ENCODE data around the gene ARL8B. TPM values are rescaled to one million over a fixed set of nuclear protein-coding genes. Genes with fewer than 3 reads are reported as not detected.

ARL8B gene
- total and polyA plus RNA-seq, 10 of the 15 experiments (the other 5 are each of a cell fraction or from before 2014, with no cell fraction given) = 22.0 to 80.6 (median 43.7) TPM

DNA sequence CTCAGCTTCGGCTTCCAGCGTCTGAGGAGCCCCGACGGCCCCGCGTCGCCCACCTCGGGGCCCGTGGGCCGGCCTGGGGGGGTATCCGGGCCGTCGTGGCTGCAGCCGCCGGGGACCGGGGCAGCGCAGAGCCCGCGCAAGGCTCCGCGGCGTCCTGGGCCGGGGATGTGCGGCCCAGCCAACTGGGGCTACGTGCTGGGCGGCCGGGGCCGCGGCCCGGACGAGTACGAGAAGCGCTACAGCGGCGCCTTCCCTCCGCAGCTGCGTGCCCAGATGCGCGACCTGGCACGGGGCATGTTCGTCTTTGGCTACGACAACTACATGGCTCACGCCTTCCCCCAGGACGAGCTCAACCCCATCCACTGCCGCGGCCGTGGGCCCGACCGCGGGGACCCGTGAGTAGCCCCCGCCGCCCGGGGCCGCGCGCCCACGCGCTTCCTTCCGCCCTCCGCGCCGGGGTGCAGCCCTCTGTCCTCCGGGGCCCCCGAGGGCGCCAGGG lies 65.9 kb downstream of the ARL8B start (continued):
- TF ChIP-seq IRF4 (IDR thresholded peaks at IDR 0.05; ENCODE audit: low read depth, low read length) = no peak
- 0 out of 2 replicates have a peak, but pooled peaks have one; percentile 85 for TF ChIP-seq GATAD2B (conservative IDR thresholded peaks at IDR 0.05; ENCODE audit: low read depth)
- TF ChIP-seq BHLHE40 (IDR thresholded peaks at IDR 0.05; ENCODE audit: borderline replicate concordance in 1 of 2, low read depth in 2 of 2, low read length in 1 of 2) = peak; percentile 76 to 89
- TF ChIP-seq EP300 (IDR thresholded peaks at IDR 0.05; ENCODE audit: borderline replicate concordance in 1 of 2, control insufficient read depth in 1 of 2, low read depth in 2 of 2, low read length in 2 of 2) = 0 out of 4 replicates have a peak, but pooled peaks of 1 of the 2 experiments have one; percentile 19
- 0 out of 2 replicates have a peak, but pooled peaks have one; percentile 64 for TF ChIP-seq ZNF207 (IDR thresholded peaks at IDR 0.05; ENCODE audit: borderline replicate concordance)
- 0 out of 2 replicates have a peak, but pooled peaks have one; percentile 1 for TF ChIP-seq EED (IDR thresholded peaks at IDR 0.05; ENCODE audit: low read depth)
- TF ChIP-seq, protein P1, sequence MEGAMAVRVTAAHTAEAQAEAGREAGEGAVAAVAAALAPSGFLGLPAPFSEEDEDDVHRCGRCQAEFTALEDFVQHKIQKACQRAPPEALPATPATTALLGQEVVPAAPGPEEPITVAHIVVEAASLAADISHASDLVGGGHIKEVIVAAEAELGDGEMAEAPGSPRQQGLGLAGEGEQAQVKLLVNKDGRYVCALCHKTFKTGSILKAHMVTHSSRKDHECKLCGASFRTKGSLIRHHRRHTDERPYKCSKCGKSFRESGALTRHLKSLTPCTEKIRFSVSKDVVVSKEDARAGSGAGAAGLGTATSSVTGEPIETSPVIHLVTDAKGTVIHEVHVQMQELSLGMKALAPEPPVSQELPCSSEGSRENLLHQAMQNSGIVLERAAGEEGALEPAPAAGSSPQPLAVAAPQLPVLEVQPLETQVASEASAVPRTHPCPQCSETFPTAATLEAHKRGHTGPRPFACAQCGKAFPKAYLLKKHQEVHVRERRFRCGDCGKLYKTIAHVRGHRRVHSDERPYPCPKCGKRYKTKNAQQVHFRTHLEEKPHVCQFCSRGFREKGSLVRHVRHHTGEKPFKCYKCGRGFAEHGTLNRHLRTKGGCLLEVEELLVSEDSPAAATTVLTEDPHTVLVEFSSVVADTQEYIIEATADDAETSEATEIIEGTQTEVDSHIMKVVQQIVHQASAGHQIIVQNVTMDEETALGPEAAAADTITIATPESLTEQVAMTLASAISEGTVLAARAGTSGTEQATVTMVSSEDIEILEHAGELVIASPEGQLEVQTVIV (IDR thresholded peaks at IDR 0.05; ENCODE audit: borderline replicate concordance, partially characterized antibody) = no peak
- TF ChIP-seq GABPA (IDR thresholded peaks at IDR 0.05; ENCODE audit: low read depth) = peak; percentile 54; the same call in 1 of the 2 replicates
- TF ChIP-seq, protein P2, sequence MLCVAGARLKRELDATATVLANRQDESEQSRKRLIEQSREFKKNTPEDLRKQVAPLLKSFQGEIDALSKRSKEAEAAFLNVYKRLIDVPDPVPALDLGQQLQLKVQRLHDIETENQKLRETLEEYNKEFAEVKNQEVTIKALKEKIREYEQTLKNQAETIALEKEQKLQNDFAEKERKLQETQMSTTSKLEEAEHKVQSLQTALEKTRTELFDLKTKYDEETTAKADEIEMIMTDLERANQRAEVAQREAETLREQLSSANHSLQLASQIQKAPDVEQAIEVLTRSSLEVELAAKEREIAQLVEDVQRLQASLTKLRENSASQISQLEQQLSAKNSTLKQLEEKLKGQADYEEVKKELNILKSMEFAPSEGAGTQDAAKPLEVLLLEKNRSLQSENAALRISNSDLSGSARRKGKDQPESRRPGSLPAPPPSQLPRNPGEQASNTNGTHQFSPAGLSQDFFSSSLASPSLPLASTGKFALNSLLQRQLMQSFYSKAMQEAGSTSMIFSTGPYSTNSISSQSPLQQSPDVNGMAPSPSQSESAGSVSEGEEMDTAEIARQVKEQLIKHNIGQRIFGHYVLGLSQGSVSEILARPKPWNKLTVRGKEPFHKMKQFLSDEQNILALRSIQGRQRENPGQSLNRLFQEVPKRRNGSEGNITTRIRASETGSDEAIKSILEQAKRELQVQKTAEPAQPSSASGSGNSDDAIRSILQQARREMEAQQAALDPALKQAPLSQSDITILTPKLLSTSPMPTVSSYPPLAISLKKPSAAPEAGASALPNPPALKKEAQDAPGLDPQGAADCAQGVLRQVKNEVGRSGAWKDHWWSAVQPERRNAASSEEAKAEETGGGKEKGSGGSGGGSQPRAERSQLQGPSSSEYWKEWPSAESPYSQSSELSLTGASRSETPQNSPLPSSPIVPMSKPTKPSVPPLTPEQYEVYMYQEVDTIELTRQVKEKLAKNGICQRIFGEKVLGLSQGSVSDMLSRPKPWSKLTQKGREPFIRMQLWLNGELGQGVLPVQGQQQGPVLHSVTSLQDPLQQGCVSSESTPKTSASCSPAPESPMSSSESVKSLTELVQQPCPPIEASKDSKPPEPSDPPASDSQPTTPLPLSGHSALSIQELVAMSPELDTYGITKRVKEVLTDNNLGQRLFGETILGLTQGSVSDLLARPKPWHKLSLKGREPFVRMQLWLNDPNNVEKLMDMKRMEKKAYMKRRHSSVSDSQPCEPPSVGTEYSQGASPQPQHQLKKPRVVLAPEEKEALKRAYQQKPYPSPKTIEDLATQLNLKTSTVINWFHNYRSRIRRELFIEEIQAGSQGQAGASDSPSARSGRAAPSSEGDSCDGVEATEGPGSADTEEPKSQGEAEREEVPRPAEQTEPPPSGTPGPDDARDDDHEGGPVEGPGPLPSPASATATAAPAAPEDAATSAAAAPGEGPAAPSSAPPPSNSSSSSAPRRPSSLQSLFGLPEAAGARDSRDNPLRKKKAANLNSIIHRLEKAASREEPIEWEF (IDR thresholded peaks at IDR 0.05; ENCODE audit: insufficient replicate concordance, low read depth, low read length) = no peak
- peak; percentile 32 for TF ChIP-seq RUNX3 (IDR thresholded peaks at IDR 0.05; ENCODE audit: low read length)
- 0 out of 2 replicates have a peak, but pooled peaks have one; percentile 37 for TF ChIP-seq PAX5 (IDR thresholded peaks at IDR 0.05; ENCODE audit: borderline replicate concordance, low read depth, low read length)
- TF ChIP-seq WRNIP1 (IDR thresholded peaks at IDR 0.05; ENCODE audit: borderline replicate concordance, low read depth, low read length) = no peak
- TF ChIP-seq, protein P3, sequence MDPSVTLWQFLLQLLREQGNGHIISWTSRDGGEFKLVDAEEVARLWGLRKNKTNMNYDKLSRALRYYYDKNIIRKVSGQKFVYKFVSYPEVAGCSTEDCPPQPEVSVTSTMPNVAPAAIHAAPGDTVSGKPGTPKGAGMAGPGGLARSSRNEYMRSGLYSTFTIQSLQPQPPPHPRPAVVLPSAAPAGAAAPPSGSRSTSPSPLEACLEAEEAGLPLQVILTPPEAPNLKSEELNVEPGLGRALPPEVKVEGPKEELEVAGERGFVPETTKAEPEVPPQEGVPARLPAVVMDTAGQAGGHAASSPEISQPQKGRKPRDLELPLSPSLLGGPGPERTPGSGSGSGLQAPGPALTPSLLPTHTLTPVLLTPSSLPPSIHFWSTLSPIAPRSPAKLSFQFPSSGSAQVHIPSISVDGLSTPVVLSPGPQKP (IDR thresholded peaks at IDR 0.05; ENCODE audit: low read depth, low read length) = 0 out of 2 replicates have a peak, but pooled peaks have one; percentile 9
- no peak for TF ChIP-seq ZNF274 (IDR thresholded peaks at IDR 0.05; ENCODE audit: insufficient read depth, insufficient read length)
- peak; percentile 53; the same call in 1 of the 2 replicates for TF ChIP-seq TAF1 (IDR thresholded peaks at IDR 0.05; ENCODE audit: borderline replicate concordance, low read depth, low read length)

All from GM12878 (cell line).